Stimulated activated CD4-positive, alpha-beta T cell treated with anti-CD3 and anti-CD28 coated beads, Interleukin-15, amount 100 ng/mL, for 1 hour (primary cell): ENCODE measurements around the gene QRICH1.

Experiments
- DNase-seq, 2 donors: peaks; one replicate each; pipeline ENCODE4 v3.0.0-alpha.2; 2020; ENCODE audit warnings: low read depth in 1 of 2, low spot score in 1 of 2

QRICH1 gene

GRCh38 chr3:49093853-49094767 lies at the start of gene QRICH1:
QRICH1 (minus strand) TSS chr3:49094071; CDS start chr3:49077017, 17,054 bp downstream.
- DNase-seq = peak; percentile 86 to 90

- no peak for DNase-seq
These were observed 46.2 kb upstream of the QRICH1 start for GRCh38 chr3:49140080-49140479.

- DNase-seq = no peak
These were observed 41.6 kb upstream of the QRICH1 start for GRCh38 chr3:49135499-49135898.

GRCh38 chr3:49134471-49135265 lies 40.8 kb upstream of the QRICH1 start:
- no peak for DNase-seq

GRCh38 chr3:49133226-49133951 lies 39.5 kb upstream of the QRICH1 start:
- no peak for DNase-seq

GRCh38 chr3:49132437-49133225 lies 38.8 kb upstream of the QRICH1 start, which contains the start of gene LAMB2:
LAMB2 (minus strand) TSS chr3:49133050; CDS start chr3:49132867, 183 bp downstream.
- DNase-seq = no peak

- DNase-seq = no peak
These were observed 38.2 kb upstream of the QRICH1 start for GRCh38 chr3:49132073-49132436.

GRCh38 chr3:49131576-49131975 lies 37.7 kb upstream of the QRICH1 start:
- no peak for DNase-seq

- no peak for DNase-seq
These were observed 37.2 kb upstream of the QRICH1 start for GRCh38 chr3:49131040-49131439.

GRCh38 chr3:49124991-49125670 lies 31.3 kb upstream of the QRICH1 start:
- DNase-seq = no peak

- DNase-seq = no peak
These were observed 30.3 kb upstream of the QRICH1 start for GRCh38 chr3:49124203-49124602.

- DNase-seq = no peak
These were observed 29.8 kb upstream of the QRICH1 start for GRCh38 chr3:49123687-49124086.

GRCh38 chr3:49122886-49123545 lies 29.1 kb upstream of the QRICH1 start:
- no peak for DNase-seq

GRCh38 chr3:49122451-49122850 lies 28.6 kb upstream of the QRICH1 start:
- DNase-seq = no peak

- DNase-seq = no peak
These were observed 28.2 kb upstream of the QRICH1 start for GRCh38 chr3:49122022-49122421.

GRCh38 chr3:49121132-49121736 lies 27.4 kb upstream of the QRICH1 start:
- DNase-seq = no peak

GRCh38 chr3:49120438-49121131 lies 26.7 kb upstream of the QRICH1 start, which contains the start of gene USP19:
USP19 (minus strand) TSS chr3:49120823; CDS start chr3:49119145, 1,678 bp downstream.
- peak; percentile 83 to 92 for DNase-seq

GRCh38 chr3:49120096-49120437 lies 26.2 kb upstream of the QRICH1 start:
- DNase-seq = no peak
